SK-N-SH (cell line): ENCODE measurements around the gene HUNK. TPM values are rescaled to one million over a fixed set of nuclear protein-coding genes. Genes with fewer than 3 reads are reported as not detected.

Source experiments
- CTCF ChIA-PET: fragments of 300-600, 350-600 bp; formaldehyde crosslinking; extraction: SDS; loops from one replicate; lab custom pipeline; 2021; lab: Yijun Ruan, JAX
- POLR2A ChIA-PET: fragments of 350-600 bp; sonication (Branson Sonifier 250); formaldehyde crosslinking; extraction: SDS; loops from one replicate; lab custom pipeline; 2020; ENCODE audit warnings: antibody characterized with exemption, inconsistent platforms; lab: Yijun Ruan, JAX
- DNase-seq: peaks from one replicate; pipeline ENCODE4 v3.0.0; 2012
- H2AFZ ChIP-seq: fragments of 200-600 bp; sonication (generic); 2 replicates; pipeline ENCODE4 v1.8.1; 2016; ENCODE audit warnings: antibody characterized with exemption, mild to moderate bottlenecking, low read depth
- H3F3A ChIP-seq: fragments of 200-600 bp; sonication (generic); replicated peaks from 2 replicates; pipeline ENCODE3; 2016; ENCODE audit warnings: antibody characterized with exemption, mild to moderate bottlenecking; ENCODE audit not compliant: insufficient read depth
- H3K27ac ChIP-seq, 2 experiments: fragments of 200-500 bp in 1 of 2; fragments of 200-600 bp in 1 of 2; sonication (Bioruptor generic) in 1 of 2; sonication (generic), shearing (Covaris generic) in 1 of 2; 2 replicates each; pipeline versions ENCODE4 v1.5.1 to v1.6.1; 2014 to 2016; ENCODE audit warnings: low read depth in 2 of 2, inconsistent platforms in 1 of 2, low read length in 1 of 2, mild to moderate bottlenecking in 1 of 2, mixed read lengths in 1 of 2
- H3K27me3 ChIP-seq: fragments of 200-600 bp; sonication (generic), shearing (Covaris generic); 2 replicates; pipeline ENCODE4 v1.6.1; 2016; ENCODE audit warnings: mixed run types; ENCODE audit not compliant: insufficient read depth
- H3K36me3 ChIP-seq, 2 experiments: fragments of 200-500 bp in 1 of 2; fragments of 200-600 bp in 1 of 2; sonication (Bioruptor generic) in 1 of 2; sonication (generic) in 1 of 2; replicated peaks in 1 of 2; 2 replicates each; pipeline versions ENCODE3 to v1.5.1; 2014 to 2016; ENCODE audit warnings: low read length in 1 of 2, mild to moderate bottlenecking in 1 of 2; ENCODE audit not compliant: insufficient read depth in 2 of 2, control insufficient read depth in 1 of 2
- H3K4me1 ChIP-seq, 2 experiments: fragments of 200-500 bp in 1 of 2; fragments of 200-600 bp in 1 of 2; sonication (Bioruptor generic) in 1 of 2; sonication (generic), shearing (Covaris generic) in 1 of 2; 2 replicates each; pipeline versions ENCODE4 v1.5.1 to v1.6.1; 2014 to 2016; ENCODE audit warnings: low read depth in 1 of 2, low read length in 1 of 2, mixed run types in 1 of 2; ENCODE audit not compliant: insufficient read depth in 2 of 2, control insufficient read depth in 1 of 2
- H3K4me2 ChIP-seq: fragments of 200-600 bp; sonication (generic), shearing (Covaris generic); 2 replicates; pipeline ENCODE4 v1.6.1; 2017; ENCODE audit warnings: mixed run types
- H3K4me3 ChIP-seq, 2 experiments: fragments of 200-500 bp in 1 of 2; fragments of 200-600 bp in 1 of 2; sonication (Bioruptor generic) in 1 of 2; sonication (generic), shearing (Covaris generic) in 1 of 2; 2 replicates each; pipeline versions ENCODE4 v1.5.1 to v1.8.1; 2014 to 2016; ENCODE audit warnings: low read depth in 2 of 2, inconsistent platforms in 1 of 2, low read length in 1 of 2, mild to moderate bottlenecking in 1 of 2, mixed read lengths in 1 of 2, moderate library complexity in 1 of 2
- H3K79me2 ChIP-seq: fragments of 200-600 bp; sonication (generic); 2 replicates; pipeline ENCODE4 v1.8.1; 2017; ENCODE audit warnings: mild to moderate bottlenecking; ENCODE audit not compliant: insufficient read depth
- H3K9ac ChIP-seq: fragments of 200-600 bp; sonication (generic); 2 replicates; pipeline ENCODE4 v1.6.1; 2017; ENCODE audit warnings: mixed run types
- H3K9me2 ChIP-seq: fragments of 200-600 bp; sonication (generic); 2 replicates; pipeline ENCODE4 v1.6.1; 2017; ENCODE audit warnings: mixed run types
- H3K9me3 ChIP-seq: fragments of 200-600 bp; sonication (generic); 2 replicates; pipeline ENCODE4 v1.6.1; 2017; ENCODE audit warnings: mixed run types, mild to moderate bottlenecking, moderate library complexity
- H4K20me1 ChIP-seq: fragments of 200-600 bp; sonication (generic); 2 replicates; pipeline ENCODE4 v1.6.1; 2017; ENCODE audit warnings: mild to moderate bottlenecking, mixed run types; ENCODE audit not compliant: insufficient read depth
- CHD2 ChIP-seq: fragments of 150-350 bp; IDR thresholded peaks from 2 replicates; pipeline ENCODE4 v1.6.1; 2018; ENCODE audit warnings: low read length; ENCODE audit not compliant: partially characterized antibody
- ELF1 ChIP-seq: IDR thresholded peaks from 2 replicates; pipeline ENCODE4 v1.4.0; 2012
- EP300 ChIP-seq, 2 experiments: IDR thresholded peaks; 2 replicates each; pipeline versions ENCODE4 v1.4.0 to v1.6.1; 2012; ENCODE audit warnings: borderline replicate concordance in 1 of 2, low read depth in 1 of 2, low read length in 1 of 2
- EZH2phosphoT487 ChIP-seq: fragments of 200-600 bp; sonication (generic); IDR thresholded peaks from 2 replicates; pipeline ENCODE4 v1.6.1; 2017; ENCODE audit warnings: low read depth, mixed run types, mild to moderate bottlenecking, antibody characterized with exemption, moderate library complexity, borderline replicate concordance
- FOXJ3 ChIP-seq: sonication (generic); formaldehyde crosslinking; IDR thresholded peaks from 2 replicates; pipeline ENCODE4 v1.5.1; 2020; ENCODE audit warnings: mild to moderate bottlenecking, missing genetic modification reagents
- GABPA ChIP-seq: IDR thresholded peaks from 2 replicates; pipeline ENCODE4 v1.4.0; 2012; ENCODE audit warnings: low read depth, mild to moderate bottlenecking
- MXI1 ChIP-seq: IDR thresholded peaks from 2 replicates; pipeline ENCODE4 v1.6.1; 2012; ENCODE audit warnings: mild to moderate bottlenecking, low read depth, low read length, improper control_type of control experiment
- NFIC ChIP-seq: IDR thresholded peaks from 2 replicates; pipeline ENCODE4 v1.4.0; 2012; ENCODE audit warnings: borderline replicate concordance
- RAD21 ChIP-seq: IDR thresholded peaks from 2 replicates; pipeline ENCODE4 v1.6.1; 2012; ENCODE audit warnings: mild to moderate bottlenecking, low read length
- RCOR1 ChIP-seq: fragments of 150-350 bp; IDR thresholded peaks from 2 replicates; pipeline ENCODE4 v1.6.1; 2017; ENCODE audit warnings: antibody characterized with exemption, low read length
- SIN3A ChIP-seq: IDR thresholded peaks from 2 replicates; pipeline ENCODE4 v1.6.1; 2012; ENCODE audit warnings: low read depth, mild to moderate bottlenecking, low read length, moderate library complexity, borderline replicate concordance
- SMC3 ChIP-seq: IDR thresholded peaks from 2 replicates; pipeline ENCODE4 v1.6.1; 2012; ENCODE audit warnings: low read depth, low read length, improper control_type of control experiment
- TEAD4 ChIP-seq: IDR thresholded peaks from 2 replicates; pipeline ENCODE4 v1.4.0; 2012; ENCODE audit warnings: mild to moderate bottlenecking, borderline replicate concordance; ENCODE audit not compliant: insufficient read depth
- YY1 ChIP-seq: IDR thresholded peaks from 2 replicates; pipeline ENCODE4 v1.4.0; 2012; ENCODE audit warnings: low read depth, mild to moderate bottlenecking
- WGBS: methylation state at CpG from one replicate; pipeline ENCODE4 v1.1.6; 2017; ENCODE audit warnings: low lambda C conversion rate; 5-methylcytosine and 5-hydroxymethylcytosine counted together
- polyA plus RNA-seq, 3 experiments: library from polyadenylated mRNA; depleted of rRNA; stranded (reverse); fragments of >200 nt; gene quantifications; 2 replicates each; pipeline ENCODE4 v1.2.3, GENCODE V29; 2012
- TF ChIP-seq, protein P1 (sequence below): fragments of 150-350 bp; IDR thresholded peaks from 2 replicates; pipeline ENCODE4 v1.6.1; 2017; ENCODE audit warnings: antibody characterized with exemption, low read length, low read depth, borderline replicate concordance
- TF ChIP-seq, protein P2 (sequence below): IDR thresholded peaks from 2 replicates; pipeline ENCODE4; 2012
- TF ChIP-seq, protein P3 (sequence below): IDR thresholded peaks from 2 replicates; pipeline ENCODE4 v1.6.1; 2012; ENCODE audit warnings: mild to moderate bottlenecking, low read depth, low read length, moderate library complexity
- TF ChIP-seq, protein P4 (sequence below): fragments of 150-350 bp; IDR thresholded peaks from 2 replicates; pipeline ENCODE4 v1.6.1; 2016; ENCODE audit warnings: mild to moderate bottlenecking, low read depth, low read length
- TF ChIP-seq, protein P5 (sequence below): IDR thresholded peaks from 2 replicates; pipeline ENCODE4 v1.4.0; 2012; ENCODE audit warnings: low read depth, borderline replicate concordance

HUNK gene
- polyA plus RNA-seq, 1 of the 3 experiments (the other 2 are of a cell fraction), result 0.31 TPM

DNA sequence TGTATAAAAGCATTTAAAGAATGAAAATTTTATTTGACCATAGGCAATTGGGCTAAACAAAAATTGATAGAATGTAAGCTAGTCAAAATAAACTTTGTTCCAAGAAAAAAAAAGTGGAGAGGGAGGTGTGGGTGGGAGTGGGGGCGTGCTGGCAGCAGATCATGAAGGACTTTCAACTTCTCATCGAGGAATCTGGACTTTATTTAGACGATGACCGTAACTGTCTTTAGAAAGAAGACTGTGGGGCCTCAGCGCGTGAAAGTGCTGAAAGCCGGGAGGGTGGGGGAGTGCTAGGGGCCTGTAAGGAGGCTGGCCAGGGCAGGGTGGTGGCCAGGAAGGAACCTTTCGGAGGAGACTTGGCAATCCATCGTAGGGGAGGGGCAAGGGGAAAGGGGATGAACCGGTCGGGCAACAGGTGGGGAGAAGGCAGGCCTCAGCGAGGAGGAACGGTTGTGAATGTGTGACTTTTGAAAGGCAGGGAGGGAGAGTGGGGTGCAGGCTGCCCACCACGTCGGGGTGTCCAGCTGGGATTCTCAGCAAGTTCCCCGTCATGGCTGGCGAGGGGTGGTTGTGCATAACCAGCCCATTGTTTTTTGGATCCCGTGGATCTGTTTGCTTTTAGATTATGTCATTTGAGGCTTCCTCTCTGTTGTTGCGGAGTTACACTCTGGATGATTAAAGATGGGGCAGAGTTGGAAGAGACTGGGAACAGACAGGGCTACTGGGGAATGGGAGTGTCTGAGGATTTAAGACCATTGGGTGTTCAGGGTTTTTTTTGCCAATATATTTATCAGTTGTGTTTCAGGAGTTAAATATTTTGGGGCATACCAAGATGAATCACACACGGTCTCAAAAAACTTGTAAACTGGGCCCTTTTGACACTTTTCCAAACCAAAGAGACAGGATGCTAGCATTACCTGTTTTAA is 35.5 kb downstream of the HUNK start:
- Histone ChIP-seq H3F3A (no peaks in the 10 kb centered on the region), H3K9me3 (no peaks in the 10 kb centered on the region), H3K9me2 (no peaks in the 10 kb centered on the region), H3K27me3 (no peaks in the 10 kb centered on the region), H3K36me3 (no peaks in the 10 kb centered on the region), H4K20me1 (no peaks in the 10 kb centered on the region), H2AFZ (no peak overlapping the region), H3K79me2 (no peaks in the 10 kb centered on the region), H3K9ac (no peak overlapping the region), H3K4me2 (no peak overlapping the region), H3K27ac (no peak overlapping the region), H3K4me1 (peaks cover 0 to 10% of the 10 kb centered on the region in 2 experiments; a peak in 2 of 4 replicates), H3K4me3 (no peak overlapping the region)
- 79% methylated on average over 20 of the region's 20 CpGs for WGBS
- ChIA-PET CTCF (no interaction called here), POLR2A (no interaction called here)
- TF ChIP-seq MXI1 (no peak), GABPA (no peak), EP300 (IDR thresholded peaks at IDR 0.05; ENCODE audit: borderline replicate concordance in 1 of 2, low read depth in 1 of 2, low read length in 1 of 2) (no peak), YY1 (no peak), RAD21 (no peak), RCOR1 (no peak), EZH2phosphoT487 (no peak), CHD2 (no peak), NFIC (no peak), FOXJ3 (CRISPR knock-in tag) (no peak), SMC3 (no peak), TEAD4 (no peak), ELF1 (no peak), SIN3A (no peak)
- TF ChIP-seq, protein P1, sequence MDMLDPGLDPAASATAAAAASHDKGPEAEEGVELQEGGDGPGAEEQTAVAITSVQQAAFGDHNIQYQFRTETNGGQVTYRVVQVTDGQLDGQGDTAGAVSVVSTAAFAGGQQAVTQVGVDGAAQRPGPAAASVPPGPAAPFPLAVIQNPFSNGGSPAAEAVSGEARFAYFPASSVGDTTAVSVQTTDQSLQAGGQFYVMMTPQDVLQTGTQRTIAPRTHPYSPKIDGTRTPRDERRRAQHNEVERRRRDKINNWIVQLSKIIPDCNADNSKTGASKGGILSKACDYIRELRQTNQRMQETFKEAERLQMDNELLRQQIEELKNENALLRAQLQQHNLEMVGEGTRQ, result no peak
- TF ChIP-seq, protein P2, sequence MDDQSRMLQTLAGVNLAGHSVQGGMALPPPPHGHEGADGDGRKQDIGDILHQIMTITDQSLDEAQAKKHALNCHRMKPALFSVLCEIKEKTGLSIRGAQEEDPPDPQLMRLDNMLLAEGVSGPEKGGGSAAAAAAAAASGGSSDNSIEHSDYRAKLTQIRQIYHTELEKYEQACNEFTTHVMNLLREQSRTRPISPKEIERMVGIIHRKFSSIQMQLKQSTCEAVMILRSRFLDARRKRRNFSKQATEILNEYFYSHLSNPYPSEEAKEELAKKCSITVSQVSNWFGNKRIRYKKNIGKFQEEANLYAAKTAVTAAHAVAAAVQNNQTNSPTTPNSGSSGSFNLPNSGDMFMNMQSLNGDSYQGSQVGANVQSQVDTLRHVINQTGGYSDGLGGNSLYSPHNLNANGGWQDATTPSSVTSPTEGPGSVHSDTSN, result no peak
- TF ChIP-seq, protein P3, sequence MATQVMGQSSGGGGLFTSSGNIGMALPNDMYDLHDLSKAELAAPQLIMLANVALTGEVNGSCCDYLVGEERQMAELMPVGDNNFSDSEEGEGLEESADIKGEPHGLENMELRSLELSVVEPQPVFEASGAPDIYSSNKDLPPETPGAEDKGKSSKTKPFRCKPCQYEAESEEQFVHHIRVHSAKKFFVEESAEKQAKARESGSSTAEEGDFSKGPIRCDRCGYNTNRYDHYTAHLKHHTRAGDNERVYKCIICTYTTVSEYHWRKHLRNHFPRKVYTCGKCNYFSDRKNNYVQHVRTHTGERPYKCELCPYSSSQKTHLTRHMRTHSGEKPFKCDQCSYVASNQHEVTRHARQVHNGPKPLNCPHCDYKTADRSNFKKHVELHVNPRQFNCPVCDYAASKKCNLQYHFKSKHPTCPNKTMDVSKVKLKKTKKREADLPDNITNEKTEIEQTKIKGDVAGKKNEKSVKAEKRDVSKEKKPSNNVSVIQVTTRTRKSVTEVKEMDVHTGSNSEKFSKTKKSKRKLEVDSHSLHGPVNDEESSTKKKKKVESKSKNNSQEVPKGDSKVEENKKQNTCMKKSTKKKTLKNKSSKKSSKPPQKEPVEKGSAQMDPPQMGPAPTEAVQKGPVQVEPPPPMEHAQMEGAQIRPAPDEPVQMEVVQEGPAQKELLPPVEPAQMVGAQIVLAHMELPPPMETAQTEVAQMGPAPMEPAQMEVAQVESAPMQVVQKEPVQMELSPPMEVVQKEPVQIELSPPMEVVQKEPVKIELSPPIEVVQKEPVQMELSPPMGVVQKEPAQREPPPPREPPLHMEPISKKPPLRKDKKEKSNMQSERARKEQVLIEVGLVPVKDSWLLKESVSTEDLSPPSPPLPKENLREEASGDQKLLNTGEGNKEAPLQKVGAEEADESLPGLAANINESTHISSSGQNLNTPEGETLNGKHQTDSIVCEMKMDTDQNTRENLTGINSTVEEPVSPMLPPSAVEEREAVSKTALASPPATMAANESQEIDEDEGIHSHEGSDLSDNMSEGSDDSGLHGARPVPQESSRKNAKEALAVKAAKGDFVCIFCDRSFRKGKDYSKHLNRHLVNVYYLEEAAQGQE, result no peak
- TF ChIP-seq, protein P4, sequence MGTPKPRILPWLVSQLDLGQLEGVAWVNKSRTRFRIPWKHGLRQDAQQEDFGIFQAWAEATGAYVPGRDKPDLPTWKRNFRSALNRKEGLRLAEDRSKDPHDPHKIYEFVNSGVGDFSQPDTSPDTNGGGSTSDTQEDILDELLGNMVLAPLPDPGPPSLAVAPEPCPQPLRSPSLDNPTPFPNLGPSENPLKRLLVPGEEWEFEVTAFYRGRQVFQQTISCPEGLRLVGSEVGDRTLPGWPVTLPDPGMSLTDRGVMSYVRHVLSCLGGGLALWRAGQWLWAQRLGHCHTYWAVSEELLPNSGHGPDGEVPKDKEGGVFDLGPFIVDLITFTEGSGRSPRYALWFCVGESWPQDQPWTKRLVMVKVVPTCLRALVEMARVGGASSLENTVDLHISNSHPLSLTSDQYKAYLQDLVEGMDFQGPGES, result no peak
- TF ChIP-seq, protein P5, sequence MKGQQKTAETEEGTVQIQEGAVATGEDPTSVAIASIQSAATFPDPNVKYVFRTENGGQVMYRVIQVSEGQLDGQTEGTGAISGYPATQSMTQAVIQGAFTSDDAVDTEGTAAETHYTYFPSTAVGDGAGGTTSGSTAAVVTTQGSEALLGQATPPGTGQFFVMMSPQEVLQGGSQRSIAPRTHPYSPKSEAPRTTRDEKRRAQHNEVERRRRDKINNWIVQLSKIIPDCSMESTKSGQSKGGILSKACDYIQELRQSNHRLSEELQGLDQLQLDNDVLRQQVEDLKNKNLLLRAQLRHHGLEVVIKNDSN, result no peak
- DNase-seq, result no peak
